ENCODE data around the gene GAPDH. TPM values are rescaled to one million over a fixed set of nuclear protein-coding genes. Genes with fewer than 3 reads are reported as not detected.
"Not testable (repeated sequence)": the region's sequence is repeated elsewhere in the genome, so short reads cannot be mapped to it uniquely, and the experiment has no call there.

The GAPDH gene
- polyA plus RNA-seq, 4 donors: 1,094 to 2,101 (median 1,851) TPM

GRCh38 chr12:6541371-6542165 lies 7.3 kb downstream of the GAPDH start:
- DNase-seq (ENCODE audit: low read depth in 4 of 4, low spot score in 3 of 4): no peak

DNA sequence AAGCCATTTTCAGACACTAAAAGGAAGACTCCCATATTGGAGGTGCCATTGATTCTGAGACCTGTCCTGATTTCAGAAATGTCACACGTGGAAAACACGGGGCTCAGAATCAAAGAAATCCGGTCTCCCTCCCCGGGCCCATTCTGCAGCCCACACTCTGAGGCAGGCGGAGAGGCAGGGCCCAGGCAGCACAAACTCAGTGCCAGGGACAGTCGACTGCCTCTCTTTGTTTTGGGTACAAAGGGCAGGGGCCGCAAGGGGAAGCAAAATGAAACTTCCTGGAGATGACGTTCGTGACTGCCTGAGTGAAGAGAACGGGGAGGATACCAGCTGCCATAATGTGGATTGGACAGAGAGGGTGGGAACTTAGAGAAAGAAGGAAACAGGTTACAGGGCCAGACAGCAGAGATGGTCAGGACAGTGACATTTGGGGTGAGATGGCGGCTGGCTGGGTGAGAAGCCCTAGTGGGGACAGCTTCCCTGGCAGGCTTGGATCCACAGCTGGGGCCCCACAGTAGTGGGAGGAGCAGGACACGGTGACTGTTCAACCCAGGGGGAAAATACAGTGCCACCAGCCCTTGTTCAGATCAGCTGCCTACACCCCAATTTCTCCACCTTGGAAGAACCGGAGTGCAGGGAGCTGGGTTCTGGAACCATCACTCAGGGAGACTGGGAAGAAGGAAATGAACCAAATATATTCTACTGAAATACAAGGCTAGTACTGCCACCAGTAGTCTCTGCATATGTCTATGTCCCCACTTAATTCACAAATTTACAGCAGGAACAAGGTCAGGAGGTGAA lies 8.1 kb downstream of the GAPDH start:
- no peak for DNase-seq (ENCODE audit: low read depth in 4 of 4, low spot score in 3 of 4)

DNA sequence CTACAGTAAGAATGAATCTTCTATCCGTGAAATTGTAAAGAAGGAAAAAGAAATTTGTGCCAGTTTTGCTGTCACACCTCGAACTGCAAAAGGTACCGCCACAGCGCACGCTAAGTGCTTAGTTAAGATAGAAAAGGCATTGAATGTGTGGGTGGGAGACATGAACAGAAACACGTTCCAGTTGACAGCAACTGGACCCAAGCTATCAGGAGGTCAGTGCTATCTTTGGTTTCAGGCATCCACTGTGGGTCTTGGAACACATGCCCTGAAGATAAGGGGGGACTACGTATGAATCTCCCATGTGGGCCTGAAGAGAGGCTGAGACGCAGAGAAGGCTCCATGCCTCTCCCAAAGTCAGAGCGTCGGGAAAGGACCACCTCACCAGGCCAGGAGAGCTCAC lies 11.7 kb downstream of the GAPDH start:
- DNase-seq (ENCODE audit: low read depth in 4 of 4, low spot score in 3 of 4): no peak

GRCh38 chr12:6547566-6547965 lies 13.2 kb downstream of the GAPDH start:
- no peak for DNase-seq (ENCODE audit: low read depth in 4 of 4, low spot score in 3 of 4)

DNA sequence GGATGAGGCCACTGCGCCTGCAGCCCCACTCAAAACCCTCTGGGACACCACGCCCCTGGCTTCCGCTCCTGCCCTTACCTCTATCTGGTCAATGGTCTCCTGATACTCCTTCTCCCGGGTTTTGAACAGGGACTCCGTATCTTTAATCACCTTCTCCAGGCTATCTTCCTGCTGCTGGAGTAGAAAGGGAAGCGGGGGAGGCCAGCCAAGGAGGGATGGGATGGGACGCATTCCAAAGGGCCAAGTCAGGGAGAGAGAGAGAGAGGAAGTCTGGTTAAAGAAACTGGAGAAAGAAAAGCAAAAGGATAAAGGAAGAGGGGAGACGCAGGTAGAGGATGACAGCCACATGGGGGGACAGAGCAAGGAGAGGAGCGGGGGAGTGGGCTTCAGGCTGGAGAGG lies 13.7 kb downstream of the GAPDH start:
- no peak for DNase-seq (ENCODE audit: low read depth in 4 of 4, low spot score in 3 of 4)

- DNase-seq (ENCODE audit: low read depth in 4 of 4, low spot score in 3 of 4): no peak
Observed at GRCh38 chr12:6548556-6548955, 14.2 kb downstream of the GAPDH start.

DNA sequence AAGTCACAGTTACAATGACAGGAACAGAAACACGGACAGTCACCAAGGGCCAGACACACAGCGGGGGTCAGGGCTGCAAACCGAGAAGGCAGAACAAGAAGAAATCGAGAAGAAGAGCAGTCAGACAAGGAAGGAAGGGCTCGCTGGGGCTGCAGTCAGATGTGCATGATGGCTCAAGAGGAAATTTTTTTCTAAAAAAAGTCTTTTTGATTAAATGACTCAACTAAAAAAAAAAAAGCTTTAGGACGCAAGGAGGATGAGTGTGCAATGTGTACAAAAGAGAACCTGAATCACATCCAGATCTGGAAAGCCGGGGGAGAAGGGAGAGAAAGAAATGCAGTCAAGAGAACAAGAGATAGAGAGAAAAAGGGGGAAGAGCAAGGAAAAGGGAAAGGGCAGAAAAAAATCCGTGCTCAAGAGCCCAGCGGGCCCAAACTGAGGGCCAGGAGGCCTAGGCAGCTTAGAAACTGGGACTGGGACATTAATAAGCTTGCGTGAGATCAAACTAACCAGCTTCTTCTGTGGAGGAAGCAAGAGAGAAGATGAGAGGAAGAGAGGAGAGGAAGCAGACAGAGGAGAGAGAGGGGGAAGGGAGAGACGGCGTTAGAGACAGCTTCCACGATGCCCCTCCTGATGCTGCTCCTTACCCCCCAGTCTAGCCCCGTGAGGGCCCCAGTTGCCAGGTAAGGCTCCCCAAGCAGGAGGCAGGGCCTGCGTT lies 14.8 kb downstream of the GAPDH start:
- DNase-seq (ENCODE audit: low read depth in 4 of 4, low spot score in 3 of 4): no peak

- no peak for DNase-seq (ENCODE audit: low read depth in 4 of 4, low spot score in 3 of 4)
Observed at GRCh38 chr12:6549684-6550151, 15.4 kb downstream of the GAPDH start.

GRCh38 chr12:6550294-6551062 lies 16.2 kb downstream of the GAPDH start:
- no peak for DNase-seq (ENCODE audit: low read depth in 4 of 4, low spot score in 3 of 4)

DNA sequence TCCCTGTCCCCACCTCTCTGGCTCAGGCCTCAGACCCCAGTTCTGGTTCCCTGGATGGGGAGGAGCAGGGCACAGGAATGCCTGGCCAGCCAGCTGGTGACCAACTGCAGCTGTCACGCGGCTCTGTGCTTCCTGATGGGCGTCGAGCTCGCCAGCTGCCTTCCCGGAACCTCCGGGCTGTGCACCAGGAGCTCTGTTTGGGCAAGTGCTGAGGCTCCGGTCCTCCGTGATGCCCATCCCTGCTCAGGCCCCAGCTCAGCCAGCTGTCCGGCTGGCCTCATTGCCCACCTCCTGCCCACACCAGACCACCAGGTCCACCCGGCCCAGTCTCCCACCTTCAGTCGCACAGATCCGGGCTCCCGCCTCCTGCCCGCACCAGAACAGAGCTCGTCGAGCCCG lies 16.7 kb downstream of the GAPDH start:
- DNase-seq (ENCODE audit: low read depth in 4 of 4, low spot score in 3 of 4): no peak

DNA sequence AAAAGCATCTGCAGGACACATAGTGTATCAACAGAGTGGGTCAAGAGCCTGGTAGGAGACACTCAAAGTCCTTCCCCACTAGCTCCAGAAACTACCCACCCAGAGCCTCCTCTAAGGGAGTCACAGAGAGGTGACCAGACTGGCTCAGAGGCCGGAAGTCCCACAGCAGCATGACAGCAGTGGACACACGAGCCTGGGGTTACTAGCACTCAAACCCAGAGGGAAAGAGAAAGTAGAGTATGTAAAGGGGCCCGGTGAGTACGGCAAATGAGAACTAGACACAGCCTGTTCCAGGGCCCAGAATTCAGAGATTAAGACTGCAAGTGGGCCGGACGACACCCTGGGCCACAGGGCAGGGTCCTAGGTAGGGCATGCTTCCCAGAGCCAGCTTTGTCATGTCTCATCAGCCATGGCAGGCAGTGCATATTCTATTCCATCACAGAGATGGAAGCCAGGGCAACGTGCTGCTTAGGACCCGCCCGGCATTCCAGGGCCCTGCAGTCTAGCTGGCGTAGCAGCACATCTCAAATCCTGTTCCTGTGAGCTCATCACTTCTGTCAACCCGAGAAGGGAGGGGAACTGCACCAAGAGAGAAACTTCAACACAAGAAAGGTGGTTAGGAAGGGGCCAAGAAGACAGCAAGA lies 17.3 kb downstream of the GAPDH start:
- no peak for DNase-seq (ENCODE audit: low read depth in 4 of 4, low spot score in 3 of 4)

- no peak for DNase-seq (ENCODE audit: low read depth in 4 of 4, low spot score in 3 of 4)
Observed at GRCh38 chr12:6552140-6552551, 17.8 kb downstream of the GAPDH start.

DNA sequence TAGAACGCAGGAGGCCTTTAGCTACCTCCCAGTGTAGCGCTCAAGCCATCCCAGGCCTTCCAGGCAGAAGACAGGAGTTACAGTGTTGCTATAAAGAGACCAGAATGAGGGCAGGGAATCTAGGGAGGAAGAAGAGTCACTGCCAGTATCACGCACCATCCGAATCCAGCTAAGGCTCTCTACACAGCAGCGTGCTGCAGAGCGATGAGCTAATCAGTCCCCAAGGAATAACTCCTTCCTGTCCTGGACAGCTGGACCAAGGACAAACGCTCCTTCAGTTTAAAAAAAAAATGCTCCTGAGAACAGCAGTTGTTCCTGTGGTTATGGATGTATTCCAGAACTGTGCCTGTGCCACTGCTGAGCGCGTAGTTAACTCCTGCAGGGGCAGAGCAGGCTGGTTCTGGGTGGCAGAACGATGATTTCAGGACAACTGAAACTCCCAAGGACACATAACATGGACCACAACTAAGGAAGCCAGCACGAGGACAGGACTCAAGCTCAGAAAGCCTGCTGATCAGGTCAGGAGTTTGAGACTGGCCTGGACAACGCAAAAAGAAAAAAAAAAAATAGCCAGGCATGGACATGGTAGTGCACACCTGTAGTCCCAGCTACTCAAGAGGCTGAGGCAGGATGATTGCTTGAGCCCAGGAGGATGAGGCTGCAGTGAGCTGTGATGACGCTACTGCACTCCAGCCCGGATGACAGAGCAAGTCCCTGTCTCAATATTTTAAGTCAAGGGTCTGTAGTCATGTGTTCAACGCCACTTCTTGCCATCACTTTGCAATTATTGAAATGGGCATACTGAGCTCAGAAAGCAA lies 18.9 kb downstream of the GAPDH start:
- no peak for DNase-seq (ENCODE audit: low read depth in 4 of 4, low spot score in 3 of 4)

- no peak for DNase-seq (ENCODE audit: low read depth in 4 of 4, low spot score in 3 of 4)
Observed at GRCh38 chr12:6554168-6555017, 20.1 kb downstream of the GAPDH start.

DNA sequence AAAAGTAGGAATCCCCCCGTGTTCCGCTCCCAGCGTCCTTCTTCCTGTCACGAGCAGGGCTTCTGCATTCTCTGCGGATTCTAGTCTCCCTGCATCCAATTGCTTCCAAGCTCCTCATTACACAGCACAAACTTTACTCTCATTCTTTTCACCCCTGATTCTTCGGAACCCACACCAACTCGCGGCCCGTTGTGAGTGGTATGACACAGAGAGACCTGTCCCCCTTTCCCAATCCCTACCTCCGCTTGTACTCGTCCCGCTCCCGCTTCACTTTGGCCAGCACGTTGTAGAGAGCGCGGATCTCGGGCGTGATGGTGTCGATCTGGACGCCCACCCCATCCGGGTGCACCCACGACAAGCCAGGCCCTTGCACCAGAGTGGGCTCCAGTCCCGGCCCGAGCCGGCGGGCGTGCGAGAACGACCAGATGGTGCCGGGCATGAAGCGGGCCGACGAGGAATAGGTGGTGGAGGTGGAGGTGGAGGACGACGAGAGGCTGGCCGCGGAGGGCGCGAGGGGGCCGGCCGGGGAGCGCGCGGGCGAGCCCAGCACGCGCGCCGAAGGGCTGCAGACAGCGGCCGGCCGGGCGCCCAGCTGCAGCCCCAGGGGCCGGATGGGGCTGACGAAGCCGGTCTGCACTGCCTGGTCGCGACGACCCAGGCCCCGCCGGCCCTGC lies 20.8 kb downstream of the GAPDH start:
- no peak for DNase-seq (ENCODE audit: low read depth in 4 of 4, low spot score in 3 of 4)

GRCh38 chr12:6556496-6556817 lies 22.1 kb downstream of the GAPDH start:
- not testable (repeated sequence) for DNase-seq (ENCODE audit: low read depth in 4 of 4, low spot score in 3 of 4)

GRCh38 chr12:6556857-6557256 lies 22.5 kb downstream of the GAPDH start:
- no peak for DNase-seq (ENCODE audit: low read depth in 4 of 4, low spot score in 3 of 4)
